Activated T-helper 2 cell treated with anti-CD3 and anti-CD28 coated beads, Interferon-gamma antibody, Interleukin-2, Interleukin-4, amounts not matched to agents 10 μg/mL and 5 μg/mL and 100 μg/mL, durations not matched to agents 14 hours and 24 hours and 36 hours (primary cell): ENCODE data around the gene PTH1R. TPM values are rescaled to one million over a fixed set of nuclear protein-coding genes. Genes with fewer than 3 reads are reported as not detected.

Experiments used
- DNase-seq: peaks from one replicate; pipeline ENCODE4 v3.0.0; 2021; ENCODE audit warnings: low spot score
- H3K27ac Mint-ChIP-seq: one replicate; pipeline ENCODE4 v1.8.0; 2021; ENCODE audit warnings: mixed read lengths
- H3K27me3 Mint-ChIP-seq: one replicate; pipeline ENCODE4 v1.8.0; 2021; ENCODE audit warnings: low read depth, mixed read lengths
- H3K36me3 Mint-ChIP-seq: one replicate; pipeline ENCODE4 v1.8.0; 2021; ENCODE audit warnings: low read depth, mixed read lengths
- H3K4me1 Mint-ChIP-seq: one replicate; pipeline ENCODE4 v1.8.0; 2021; ENCODE audit warnings: low read depth, mixed read lengths
- H3K4me3 Mint-ChIP-seq: one replicate; pipeline ENCODE4 v1.8.0; 2021; ENCODE audit warnings: low read depth, mild to moderate bottlenecking, moderate library complexity, mixed read lengths
- H3K9me3 Mint-ChIP-seq: one replicate; pipeline ENCODE4 v1.8.0; 2021; ENCODE audit warnings: mixed read lengths
- intact Hi-C: fragments of 100-400 bp; cut with micrococcal nuclease; formaldehyde crosslinking; loops from one replicate; pipeline ENCODE4 v1.15.1; 2023
- total RNA-seq: library from RNA; stranded (reverse); gene quantifications from 2 replicates; pipeline ENCODE4 v1.2.3, GENCODE V29; 2022

Gene PTH1R
- total RNA-seq, 1 donor from 2014 or later = not detected

- peaks cover 6% of the 10 kb centered on the region for H3K4me1 Mint-ChIP-seq
- H3K27me3 Mint-ChIP-seq = peaks cover 47% of the 10 kb centered on the region
- DNase-seq = no peak
- H3K9me3 Mint-ChIP-seq = no peaks in the 10 kb centered on the region
- H3K27ac Mint-ChIP-seq = no peak overlapping the region
- no peak overlapping the region for H3K4me3 Mint-ChIP-seq
- H3K36me3 Mint-ChIP-seq = no peaks in the 10 kb centered on the region
- intact Hi-C loops = no loop called here
Observed at GRCh38 chr3:46884929-46885328, 7.4 kb downstream of the PTH1R start.

DNA sequence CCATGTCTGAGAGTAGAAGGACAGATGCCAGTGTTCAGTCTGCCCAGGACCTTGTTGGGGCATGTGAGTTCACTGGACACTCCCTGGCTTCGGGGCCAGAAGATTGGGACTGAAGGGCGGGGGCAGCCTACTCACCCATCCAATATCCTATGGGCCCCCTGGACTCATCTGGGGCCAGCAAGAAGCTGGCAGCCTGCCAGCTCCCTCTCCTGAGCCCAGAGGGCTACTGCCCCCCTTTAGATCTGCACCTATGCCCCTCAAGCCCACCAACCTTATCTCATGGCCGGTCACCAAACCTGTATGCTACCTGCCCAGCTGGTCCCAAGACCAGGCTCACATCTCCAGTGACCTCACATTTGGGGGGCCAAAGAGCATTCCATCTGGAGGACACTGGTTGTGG is 8.1 kb downstream of the PTH1R start:
- H3K9me3 Mint-ChIP-seq = no peaks in the 10 kb centered on the region
- H3K36me3 Mint-ChIP-seq = no peaks in the 10 kb centered on the region
- peaks cover 44% of the 10 kb centered on the region for H3K27me3 Mint-ChIP-seq
- H3K27ac Mint-ChIP-seq = no peak overlapping the region
- H3K4me3 Mint-ChIP-seq = no peak overlapping the region
- H3K4me1 Mint-ChIP-seq = peaks cover 6% of the 10 kb centered on the region
- no peak for DNase-seq
- intact Hi-C loops = no loop called here

GRCh38 chr3:46887980-46888494 is 10.5 kb downstream of the PTH1R start:
- peaks cover 6% of the 10 kb centered on the region for H3K4me1 Mint-ChIP-seq
- H3K4me3 Mint-ChIP-seq = no peak overlapping the region
- H3K9me3 Mint-ChIP-seq = no peaks in the 10 kb centered on the region
- H3K27ac Mint-ChIP-seq = no peak overlapping the region
- peaks cover 58% of the 10 kb centered on the region for H3K27me3 Mint-ChIP-seq
- intact Hi-C loops = no loop called here
- DNase-seq = no peak
- H3K36me3 Mint-ChIP-seq = no peaks in the 10 kb centered on the region

GRCh38 chr3:46888705-46889104 is 11.2 kb downstream of the PTH1R start:
- Mint-ChIP-seq H3K27me3 (peaks cover 59% of the 10 kb centered on the region), H3K36me3 (no peaks in the 10 kb centered on the region), H3K9me3 (no peaks in the 10 kb centered on the region), H3K27ac (no peak overlapping the region), H3K4me3 (no peak overlapping the region), H3K4me1 (peaks cover 6% of the 10 kb centered on the region)
- intact Hi-C loops = no loop called here
- no peak for DNase-seq

- H3K4me1 Mint-ChIP-seq = peaks cover 6% of the 10 kb centered on the region
- intact Hi-C loops = no loop called here
- H3K27me3 Mint-ChIP-seq = peaks cover 54% of the 10 kb centered on the region
- no peaks in the 10 kb centered on the region for H3K9me3 Mint-ChIP-seq
- no peak for DNase-seq
- no peak overlapping the region for H3K27ac Mint-ChIP-seq
- H3K4me3 Mint-ChIP-seq = no peak overlapping the region
- H3K36me3 Mint-ChIP-seq = no peaks in the 10 kb centered on the region
Observed at GRCh38 chr3:46889381-46890110, 12.0 kb downstream of the PTH1R start.

DNA sequence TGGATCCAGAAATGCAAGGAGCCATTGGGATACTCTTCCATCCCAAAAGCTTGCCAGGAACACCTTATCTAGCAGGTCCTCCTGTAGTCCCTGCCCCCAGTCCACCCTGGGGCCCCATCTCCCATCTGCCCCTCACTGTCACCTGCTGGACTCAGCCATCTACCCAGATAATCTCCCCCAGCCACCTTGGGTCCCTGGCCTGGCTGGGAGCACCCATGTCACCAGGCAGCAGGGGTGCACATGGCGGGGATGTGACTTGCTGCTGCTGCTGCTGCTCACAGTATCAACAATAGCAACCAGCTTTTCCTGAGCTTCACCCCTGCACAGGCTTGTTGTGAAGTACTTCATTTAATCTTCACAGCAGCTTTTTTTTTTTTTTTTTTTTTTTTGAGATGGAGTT is 12.6 kb downstream of the PTH1R start:
- no peaks in the 10 kb centered on the region for H3K9me3 Mint-ChIP-seq
- no peak for DNase-seq
- H3K4me3 Mint-ChIP-seq = no peak overlapping the region
- intact Hi-C loops = no loop called here
- H3K27ac Mint-ChIP-seq = no peak overlapping the region
- H3K27me3 Mint-ChIP-seq = peaks cover 50% of the 10 kb centered on the region
- no peaks in the 10 kb centered on the region for H3K36me3 Mint-ChIP-seq
- peaks cover under 1% of the 10 kb centered on the region for H3K4me1 Mint-ChIP-seq

GRCh38 chr3:46891132-46891531 is 13.6 kb downstream of the PTH1R start:
- DNase-seq = no peak
- no peaks in the 10 kb centered on the region for H3K4me1 Mint-ChIP-seq
- H3K9me3 Mint-ChIP-seq = no peaks in the 10 kb centered on the region
- H3K27ac Mint-ChIP-seq = no peak overlapping the region
- no peak overlapping the region for H3K4me3 Mint-ChIP-seq
- peaks cover 49% of the 10 kb centered on the region for H3K27me3 Mint-ChIP-seq
- no peaks in the 10 kb centered on the region for H3K36me3 Mint-ChIP-seq
- intact Hi-C loops = no loop called here

- no peaks in the 10 kb centered on the region for H3K9me3 Mint-ChIP-seq
- no peaks in the 10 kb centered on the region for H3K36me3 Mint-ChIP-seq
- H3K4me3 Mint-ChIP-seq = peak overlapping the region; percentile 32
- no peak overlapping the region for H3K27ac Mint-ChIP-seq
- no peak for DNase-seq
- no peaks in the 10 kb centered on the region for H3K4me1 Mint-ChIP-seq
- intact Hi-C loops = no loop called here
- H3K27me3 Mint-ChIP-seq = peaks cover 49% of the 10 kb centered on the region
Observed at GRCh38 chr3:46892285-46893145, 15.0 kb downstream of the PTH1R start.

DNA sequence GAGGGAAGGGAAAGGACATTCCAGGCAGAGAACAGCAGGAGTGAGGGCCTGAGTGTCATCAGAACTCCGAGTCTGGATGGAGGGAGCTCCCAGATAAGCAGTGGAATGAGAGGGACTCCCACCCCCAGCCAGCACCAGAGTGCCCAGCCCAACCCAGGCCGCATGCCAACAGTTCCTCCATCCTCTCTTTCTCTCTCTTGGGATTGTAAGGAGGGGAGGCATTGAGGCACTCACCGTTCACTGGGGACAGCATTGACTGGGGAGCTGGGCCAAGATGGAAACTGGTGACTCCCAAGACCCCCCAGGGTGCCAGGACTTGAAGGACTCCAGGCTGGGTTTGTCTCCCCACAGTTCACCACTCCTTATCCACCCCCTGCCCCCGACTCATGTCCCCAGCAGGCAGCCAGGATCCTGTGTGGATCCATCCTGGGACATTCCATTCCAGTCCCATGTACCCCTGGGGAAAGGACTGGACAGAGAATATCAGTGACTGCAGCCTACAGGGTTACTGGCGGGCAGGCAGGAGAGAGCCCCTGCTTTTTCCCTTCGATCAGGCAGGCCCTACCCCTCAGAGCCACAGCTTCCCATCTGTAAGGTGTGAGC is 15.7 kb downstream of the PTH1R start:
- Mint-ChIP-seq H3K27me3 (peaks cover 46% of the 10 kb centered on the region), H3K9me3 (no peaks in the 10 kb centered on the region)

GRCh38 chr3:46893763-46894162 is 16.2 kb downstream of the PTH1R start:
- no peaks in the 10 kb centered on the region for H3K4me1 Mint-ChIP-seq

More for the DNA sequence above, 15.7 kb downstream of the PTH1R start:
- H3K27ac Mint-ChIP-seq = no peak overlapping the region
- H3K4me3 Mint-ChIP-seq = no peak overlapping the region
- no peak for DNase-seq
- no peaks in the 10 kb centered on the region for H3K4me1 Mint-ChIP-seq
- intact Hi-C loops = no loop called here
- no peaks in the 10 kb centered on the region for H3K36me3 Mint-ChIP-seq

GRCh38 chr3:46894256-46894655 is 16.7 kb downstream of the PTH1R start:
- Mint-ChIP-seq H3K4me3 (no peak overlapping the region), H3K27me3 (peaks cover 49% of the 10 kb centered on the region), H3K4me1 (no peaks in the 10 kb centered on the region), H3K27ac (no peak overlapping the region), H3K9me3 (no peaks in the 10 kb centered on the region), H3K36me3 (no peaks in the 10 kb centered on the region)
- intact Hi-C loops = loop anchor here (2.0 kb wide), 1 partner anchor 27 kb away; no protein-coding TSS in a partner anchor
- no peak for DNase-seq

More at GRCh38 chr3:46893763-46894162, 16.2 kb downstream of the PTH1R start:
- Mint-ChIP-seq H3K27ac (no peak overlapping the region), H3K4me3 (no peak overlapping the region), H3K9me3 (no peaks in the 10 kb centered on the region), H3K36me3 (no peaks in the 10 kb centered on the region), H3K27me3 (peaks cover 45% of the 10 kb centered on the region)
- DNase-seq = no peak
- intact Hi-C loops = loop anchor here (2.0 kb wide), 1 partner anchor 27 kb away; no protein-coding TSS in a partner anchor

- Mint-ChIP-seq H3K4me3 (no peak overlapping the region), H3K27ac (no peak overlapping the region), H3K27me3 (peaks cover 48% of the 10 kb centered on the region), H3K36me3 (no peaks in the 10 kb centered on the region), H3K4me1 (no peaks in the 10 kb centered on the region), H3K9me3 (no peaks in the 10 kb centered on the region)
- intact Hi-C loops = loop anchor here (1.0 to 2.0 kb wide), 2 partner anchors 28 to 190 kb away; no protein-coding TSS in a partner anchor
- peak; percentile 52 for DNase-seq
Observed at GRCh38 chr3:46895204-46895660, 17.7 kb downstream of the PTH1R start.
